GM18951 (cell line): ENCODE measurements around the gene CYP4F22.
"Not testable (repeated sequence)": the region's sequence is repeated elsewhere in the genome, so short reads cannot be mapped to it uniquely, and the experiment has no call there.

Experiments used
- POLR2A ChIP-seq: IDR thresholded peaks from 4 replicates; pipeline ENCODE4 v1.6.1; 2011; ENCODE audit warnings: mild to moderate bottlenecking; ENCODE audit not compliant: insufficient read length, insufficient read depth; ENCODE audit errors: extremely low read depth
- in situ Hi-C: fragments of 300-500 bp; cut with MboI; formaldehyde crosslinking; loops from one replicate; pipeline ENCODE4 v1.12.0; 2022; ENCODE audit warnings: low sequenced_read_pairs, mixed read lengths, inconsistent platforms; ENCODE audit not compliant: unreplicated experiment

CYP4F22 gene

GRCh38 chr19:15584095-15584494 is 75.8 kb downstream of the CYP4F22 start:
- in situ Hi-C loops = no loop called here
- no peak for TF ChIP-seq POLR2A

GRCh38 chr19:15584541-15585115 is 76.3 kb downstream of the CYP4F22 start:
- in situ Hi-C loops = no loop called here
- no peak for TF ChIP-seq POLR2A

GRCh38 chr19:15587663-15588062 is 79.3 kb downstream of the CYP4F22 start:
- no peak for TF ChIP-seq POLR2A
- in situ Hi-C loops = no loop called here

- TF ChIP-seq POLR2A = no peak
- in situ Hi-C loops = no loop called here
Observed at GRCh38 chr19:15588265-15588664, 79.9 kb downstream of the CYP4F22 start.

- TF ChIP-seq POLR2A = no peak
- in situ Hi-C loops = no loop called here
Observed at GRCh38 chr19:15589760-15590451, 81.6 kb downstream of the CYP4F22 start.

GRCh38 chr19:15591796-15592195 is 83.5 kb downstream of the CYP4F22 start:
- TF ChIP-seq POLR2A = no peak
- in situ Hi-C loops = no loop called here

- in situ Hi-C loops = not testable (repeated sequence)
Observed at GRCh38 chr19:15592506-15592905, 84.2 kb downstream of the CYP4F22 start.

- in situ Hi-C loops = not testable (repeated sequence)
Observed at GRCh38 chr19:15593766-15594165, 85.4 kb downstream of the CYP4F22 start.

GRCh38 chr19:15595069-15595468 is 86.7 kb downstream of the CYP4F22 start:
- in situ Hi-C loops = no loop called here
- no peak for TF ChIP-seq POLR2A
